ENCODE results near the gene EGF. TPM values are rescaled to one million over a fixed set of nuclear protein-coding genes. Genes with fewer than 3 reads are reported as not detected.
"Not testable (repeated sequence)": the region's sequence is repeated elsewhere in the genome, so short reads cannot be mapped to it uniquely, and the experiment has no call there.

Gene EGF
- polyA plus RNA-seq, 3 donors = 2.3 to 6.7 (median 4.6) TPM

- no peak for DNase-seq
These were observed 113.0 kb downstream of the EGF start for GRCh38 chr4:110025718-110026117.

GRCh38 chr4:110032603-110033002 is 119.9 kb downstream of the EGF start:
- no peak for DNase-seq

GRCh38 chr4:110033355-110034025 is 120.8 kb downstream of the EGF start:
- DNase-seq = no peak

- DNase-seq = no peak
These were observed 121.3 kb downstream of the EGF start for GRCh38 chr4:110034026-110034393.

GRCh38 chr4:110039164-110039563 is 126.5 kb downstream of the EGF start:
- not testable (repeated sequence) for DNase-seq

GRCh38 chr4:110041735-110042134 is 129.1 kb downstream of the EGF start:
- DNase-seq = no peak

GRCh38 chr4:110042545-110043517 is 130.1 kb downstream of the EGF start:
- DNase-seq = no peak

GRCh38 chr4:110046588-110047049 is 133.9 kb downstream of the EGF start:
- no peak for DNase-seq

GRCh38 chr4:110049951-110050925 is 137.6 kb downstream of the EGF start:
- DNase-seq = no peak

GRCh38 chr4:110055158-110055768 is 142.6 kb downstream of the EGF start:
- no peak for DNase-seq

GRCh38 chr4:110058677-110059076 is 146.0 kb downstream of the EGF start:
- DNase-seq = no peak

GRCh38 chr4:110059556-110060191 is 147.0 kb downstream of the EGF start:
- DNase-seq = no peak

- DNase-seq = no peak
These were observed 148.4 kb downstream of the EGF start for GRCh38 chr4:110061076-110061475.

Other genes with a start within 250 kb of the EGF start
- 10 to 100 TPM; 34.3 to 41.3 (median 40.4) TPM for gene CASP6, start 209.4 kb upstream of the EGF start, polyA plus RNA-seq (ENCODE audit: insufficient read length in 3 of 3)
- gene PLA2G12A, start 182.8 kb upstream of the EGF start, polyA plus RNA-seq (ENCODE audit: insufficient read length in 3 of 3) = 10 to 100 TPM; 23.8 to 44.6 (median 34.1) TPM
- 10 to 100 TPM; 75.2 to 79.1 (median 78.8) TPM for gene CFI, start 110.9 kb upstream of the EGF start, polyA plus RNA-seq (ENCODE audit: insufficient read length in 3 of 3)
- 10 to 100 TPM; 37.9 to 40.3 (median 39.3) TPM for gene GAR1, start 97.1 kb upstream of the EGF start, polyA plus RNA-seq (ENCODE audit: insufficient read length in 3 of 3)
- 1 to 10 TPM in 1 of 3 donors, under 1 TPM in 2; 0.51 to 1.3 (median 0.94) TPM for gene RRH, start 84.9 kb upstream of the EGF start, polyA plus RNA-seq (ENCODE audit: insufficient read length in 3 of 3)
- 1 to 10 TPM in 1 of 3 donors, under 1 TPM in 2; 0.34 to 1.3 (median 0.99) TPM for gene LRIT3, start 64.8 kb upstream of the EGF start, polyA plus RNA-seq (ENCODE audit: insufficient read length in 3 of 3)